GM18526 (cell line): ENCODE measurements around the gene ZNF217.
"Not testable (repeated sequence)": the region's sequence is repeated elsewhere in the genome, so short reads cannot be mapped to it uniquely, and the experiment has no call there.

ENCODE experiments used
- POLR2A ChIP-seq: IDR thresholded peaks from 3 replicates; pipeline ENCODE4 v1.6.1; 2011; ENCODE audit not compliant: insufficient read length; ENCODE audit errors: extremely low read depth

The ZNF217 gene

DNA sequence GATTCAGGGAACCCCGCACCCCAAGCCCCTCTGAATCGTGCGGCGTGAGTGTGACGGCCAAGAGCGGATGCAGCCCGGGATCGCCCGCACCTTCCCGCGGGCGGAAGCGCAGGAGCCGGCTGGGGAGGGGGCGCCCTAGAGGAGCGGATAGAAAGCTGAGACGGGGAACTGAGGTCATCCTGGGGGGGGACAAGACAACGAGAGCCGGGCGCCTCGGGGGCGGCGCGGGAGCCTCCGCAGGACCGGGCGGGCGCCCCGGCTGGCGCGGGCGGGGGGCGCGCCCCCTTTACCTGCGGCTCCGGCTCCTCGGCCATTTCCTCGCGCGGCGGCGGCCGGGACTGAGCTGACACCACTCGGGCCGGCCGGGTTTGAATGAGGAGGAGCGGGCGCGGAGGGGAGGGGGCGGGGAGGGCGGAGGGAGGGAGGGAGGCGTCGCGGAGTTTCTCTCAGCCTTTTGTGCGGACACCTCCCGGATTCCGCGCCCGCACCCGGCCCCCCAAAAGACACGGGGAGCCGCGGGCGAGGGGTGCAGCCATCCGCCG is at the start of gene ZNF217:
Gene ZNF217 (minus strand): TSS at position 374 of the 542 bp plus-strand sequence. CDS start 11,013 bp downstream, outside the sequence.
- TF ChIP-seq POLR2A: not testable (repeated sequence)

DNA sequence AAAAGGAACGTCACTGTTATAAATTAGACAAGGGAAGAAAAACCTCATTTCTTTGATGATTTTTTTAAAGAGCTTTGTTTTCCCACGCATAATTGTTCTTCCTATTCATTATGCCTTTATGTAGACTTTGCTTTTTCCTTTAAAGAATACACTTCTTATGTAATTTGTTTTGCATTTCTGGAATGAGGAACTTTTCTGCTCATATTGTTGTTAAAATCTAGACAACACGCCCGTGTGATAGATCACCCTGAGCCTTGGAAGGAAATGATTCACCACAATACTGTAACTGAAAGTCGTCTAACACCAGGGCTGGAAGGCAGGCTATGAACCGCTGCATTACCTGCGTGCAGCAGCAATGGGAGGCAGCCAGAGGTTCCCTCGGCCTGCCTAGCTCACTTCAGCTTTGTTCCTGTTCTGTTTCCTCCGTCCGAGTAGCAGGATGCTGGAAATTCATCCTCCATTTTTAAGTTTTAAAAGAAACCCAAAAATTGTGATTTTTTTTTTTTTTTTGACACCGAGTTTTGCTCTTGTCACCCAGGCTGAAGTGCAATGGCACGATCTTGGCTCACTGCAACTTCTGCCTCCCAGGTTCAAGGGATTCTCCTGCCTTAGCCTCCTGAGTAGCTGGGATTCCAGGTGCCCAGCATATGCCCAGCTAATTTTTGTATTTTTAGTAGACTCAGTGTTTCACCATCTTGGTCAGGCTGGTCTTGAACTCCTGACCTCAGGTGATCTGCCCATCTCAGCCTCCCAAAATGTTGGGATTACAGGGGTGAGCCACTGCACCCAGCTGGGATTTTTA is 49.6 kb upstream of the ZNF217 start:
- TF ChIP-seq POLR2A: peak; percentile 42

- no peak for TF ChIP-seq POLR2A
These were observed 48.8 kb upstream of the ZNF217 start for GRCh38 chr20:53642196-53643030.

DNA sequence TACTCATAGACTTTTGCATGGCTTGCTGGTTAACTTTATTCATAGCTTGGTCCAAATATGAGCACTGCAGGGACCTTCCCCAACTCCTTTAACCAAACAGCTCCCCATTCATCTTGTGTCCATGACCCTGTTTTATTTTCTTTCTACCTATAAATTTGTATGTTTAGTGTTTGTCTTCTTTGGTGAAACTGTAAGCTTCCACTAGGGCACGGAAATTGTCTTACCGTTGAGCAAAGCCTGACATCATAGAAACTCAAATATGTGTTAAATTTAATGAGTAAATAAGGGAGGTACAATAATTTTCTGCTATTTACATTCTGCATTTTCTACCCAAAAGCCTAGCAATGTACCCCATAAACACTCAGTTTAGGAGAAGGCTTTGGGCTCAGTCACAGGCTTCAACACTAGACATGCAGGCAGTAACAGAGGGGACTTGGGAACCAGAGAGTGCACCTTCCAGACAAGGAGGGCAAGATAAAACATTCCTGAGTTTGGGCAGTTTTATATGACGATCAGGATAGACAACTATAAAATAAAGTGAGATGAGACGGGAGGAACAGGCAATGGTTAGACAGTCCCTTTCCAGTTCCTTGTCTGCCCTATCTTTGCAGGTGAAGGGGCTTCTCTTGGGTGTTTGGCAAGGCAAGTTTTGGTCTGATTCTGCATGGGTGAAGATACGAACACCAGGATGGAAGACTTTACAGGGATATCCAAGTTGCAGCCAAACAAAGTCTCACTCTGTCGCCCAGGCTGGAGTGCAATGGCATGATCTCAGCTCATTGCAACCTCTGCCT is 46.2 kb upstream of the ZNF217 start:
- TF ChIP-seq POLR2A: no peak

- TF ChIP-seq POLR2A: no peak
These were observed 45.5 kb upstream of the ZNF217 start for GRCh38 chr20:53639128-53639527.

GRCh38 chr20:53636540-53637097 is 43.0 kb upstream of the ZNF217 start:
- TF ChIP-seq POLR2A: no peak

- TF ChIP-seq POLR2A: no peak
These were observed 41.6 kb upstream of the ZNF217 start for GRCh38 chr20:53635221-53635620.

- TF ChIP-seq POLR2A: no peak
These were observed 38.4 kb upstream of the ZNF217 start for GRCh38 chr20:53631909-53632662.

GRCh38 chr20:53629436-53629835 is 35.8 kb upstream of the ZNF217 start:
- no peak for TF ChIP-seq POLR2A

DNA sequence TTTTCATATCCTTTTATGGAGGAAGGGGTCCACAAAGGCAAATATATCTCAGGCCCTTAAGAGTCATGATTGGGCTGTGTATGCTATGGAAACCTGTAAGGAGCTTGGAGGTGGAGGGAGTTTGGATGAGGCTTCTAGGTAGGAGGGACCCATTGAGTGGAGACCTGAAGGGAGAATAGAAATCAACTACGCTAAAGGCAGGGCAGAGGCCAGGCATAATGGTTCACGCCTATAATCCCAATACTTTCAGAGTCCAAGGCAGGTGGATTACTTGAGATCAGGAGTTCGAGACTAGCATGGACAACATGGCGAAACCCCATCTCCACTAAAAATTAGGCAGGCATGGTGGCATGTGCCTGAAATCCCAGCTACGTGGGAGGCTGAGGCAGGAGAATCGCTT is 34.4 kb upstream of the ZNF217 start:
- no peak for TF ChIP-seq POLR2A

- no peak for TF ChIP-seq POLR2A
These were observed 32.9 kb upstream of the ZNF217 start for GRCh38 chr20:53626584-53626983.

- TF ChIP-seq POLR2A: no peak
These were observed 31.9 kb upstream of the ZNF217 start for GRCh38 chr20:53625311-53626129.
